Stimulated activated CD8-positive, alpha-beta memory T cell treated with anti-CD3 and anti-CD28 coated beads, Interleukin-12 subunit alpha, Interleukin-12 subunit beta, amount 100 ng/mL, for 4 hours (primary cell): ENCODE results near the gene GNG7.
"Not testable (repeated sequence)": the region's sequence is repeated elsewhere in the genome, so short reads cannot be mapped to it uniquely, and the experiment has no call there.

Experiments
- DNase-seq: peaks from one replicate; pipeline ENCODE4 v3.0.0-alpha.2; 2020; ENCODE audit warnings: low read depth

GNG7 gene

DNA sequence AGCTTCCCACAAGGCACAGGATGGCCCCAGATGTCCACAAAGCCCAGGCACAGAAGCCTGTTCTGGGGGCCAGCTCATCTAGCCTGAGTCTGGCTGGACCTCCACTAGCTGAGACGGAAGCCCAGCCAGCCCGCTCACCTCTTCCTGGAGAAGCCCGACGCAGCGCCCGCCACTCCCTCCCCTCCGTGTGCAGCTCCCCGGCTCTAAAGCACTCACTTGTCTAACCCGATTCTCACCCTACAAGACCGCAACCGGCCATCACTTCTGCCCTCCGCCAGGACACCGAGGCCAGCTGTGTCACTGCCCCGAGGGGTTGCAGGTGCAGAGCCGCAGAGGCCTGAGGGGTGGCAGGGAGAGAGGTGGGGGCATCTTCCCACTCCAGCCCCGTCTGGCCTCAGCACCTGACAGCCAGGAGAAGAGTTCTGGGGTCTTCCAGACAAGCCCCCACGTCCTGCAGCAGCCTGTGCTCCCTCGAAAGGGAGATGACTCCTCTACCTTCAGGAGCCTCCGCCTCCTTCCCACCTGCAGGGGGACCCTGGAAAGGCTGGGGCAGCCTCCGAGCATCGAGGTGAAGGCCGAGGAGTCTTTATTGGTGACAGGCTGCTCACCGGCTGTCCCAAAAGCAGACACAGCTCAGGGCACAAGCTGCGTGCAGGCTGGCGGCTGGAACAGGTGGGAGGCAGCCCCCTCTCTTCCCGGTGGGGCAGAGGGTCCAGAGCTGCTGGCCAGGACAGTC is 24.6 kb upstream of the GNG7 start:
- DNase-seq: no peak

DNA sequence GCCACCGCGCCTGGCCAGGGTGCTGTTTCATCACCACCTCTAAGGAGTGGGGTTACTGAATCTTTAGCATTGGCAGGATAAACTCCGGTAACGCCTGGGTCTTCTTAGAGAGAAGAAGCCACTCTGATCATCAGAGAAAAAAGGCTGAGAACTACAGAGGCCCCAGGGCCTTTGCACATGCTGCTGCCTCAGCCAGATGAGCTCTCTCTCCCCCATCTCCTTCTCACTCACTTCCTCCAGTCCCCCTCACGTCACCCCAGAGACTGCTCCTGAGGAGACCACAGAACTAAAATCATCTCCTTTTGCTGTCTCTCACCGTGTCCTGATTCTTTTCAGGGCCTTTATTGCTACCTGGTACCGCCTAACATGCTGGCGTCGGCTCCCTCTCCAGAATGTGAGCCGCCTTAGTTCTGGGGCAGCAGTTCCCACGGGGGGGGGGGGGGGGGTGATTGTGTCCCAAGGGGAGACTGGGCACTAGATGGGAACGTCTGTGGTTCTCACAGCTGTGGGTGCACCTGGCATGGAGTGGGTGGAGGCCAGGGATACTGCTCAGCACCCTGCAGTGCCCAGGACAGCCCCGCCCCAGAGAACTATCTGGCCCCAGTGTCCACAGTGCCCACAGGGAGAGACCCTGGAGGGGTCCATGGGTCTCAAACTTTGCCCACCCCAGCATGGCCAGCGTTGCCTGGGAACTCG is 23.8 kb upstream of the GNG7 start:
- DNase-seq: no peak

- DNase-seq: no peak
Measured at GRCh38 chr19:2724148-2724557, 21.7 kb upstream of the GNG7 start.

DNA sequence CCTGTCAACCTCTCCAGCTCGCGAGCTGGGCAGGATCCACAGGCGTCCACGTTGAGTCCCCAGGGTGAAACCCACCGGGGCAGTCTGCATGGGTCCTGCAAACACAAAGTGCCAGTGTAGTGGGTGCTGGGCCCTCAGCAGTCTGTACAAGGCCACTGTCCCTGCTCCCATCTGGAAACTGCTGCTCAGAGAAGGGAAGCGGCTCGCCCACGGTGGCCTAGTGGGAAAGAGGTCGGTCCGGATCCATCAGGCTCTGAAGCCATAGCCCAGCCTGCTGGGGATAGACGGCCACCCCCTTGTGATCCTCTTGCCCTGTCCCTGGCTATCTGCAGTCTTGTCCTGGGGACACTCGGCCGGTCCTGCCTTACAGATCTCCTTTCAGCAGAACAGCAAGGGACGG is 21.3 kb upstream of the GNG7 start:
- no peak for DNase-seq

DNA sequence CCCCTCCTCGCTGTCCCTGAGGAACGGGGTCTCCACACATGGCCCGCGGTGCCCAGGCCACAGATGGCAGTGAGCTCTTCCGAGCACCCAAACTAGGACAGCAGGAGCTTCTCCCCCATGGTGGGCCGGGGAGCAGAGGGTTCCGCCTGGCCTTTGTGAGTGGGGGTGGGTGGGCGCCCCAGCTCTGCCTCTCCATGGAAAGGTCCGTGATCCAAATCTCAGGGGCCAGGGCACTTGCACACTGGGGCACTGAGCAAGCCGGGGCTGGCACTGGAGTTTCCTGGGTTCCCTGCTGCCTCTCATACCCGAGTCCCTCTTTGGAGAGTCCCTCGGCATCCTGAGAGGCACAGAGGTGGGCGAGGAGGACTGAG is 20.8 kb upstream of the GNG7 start:
- DNase-seq: no peak

DNA sequence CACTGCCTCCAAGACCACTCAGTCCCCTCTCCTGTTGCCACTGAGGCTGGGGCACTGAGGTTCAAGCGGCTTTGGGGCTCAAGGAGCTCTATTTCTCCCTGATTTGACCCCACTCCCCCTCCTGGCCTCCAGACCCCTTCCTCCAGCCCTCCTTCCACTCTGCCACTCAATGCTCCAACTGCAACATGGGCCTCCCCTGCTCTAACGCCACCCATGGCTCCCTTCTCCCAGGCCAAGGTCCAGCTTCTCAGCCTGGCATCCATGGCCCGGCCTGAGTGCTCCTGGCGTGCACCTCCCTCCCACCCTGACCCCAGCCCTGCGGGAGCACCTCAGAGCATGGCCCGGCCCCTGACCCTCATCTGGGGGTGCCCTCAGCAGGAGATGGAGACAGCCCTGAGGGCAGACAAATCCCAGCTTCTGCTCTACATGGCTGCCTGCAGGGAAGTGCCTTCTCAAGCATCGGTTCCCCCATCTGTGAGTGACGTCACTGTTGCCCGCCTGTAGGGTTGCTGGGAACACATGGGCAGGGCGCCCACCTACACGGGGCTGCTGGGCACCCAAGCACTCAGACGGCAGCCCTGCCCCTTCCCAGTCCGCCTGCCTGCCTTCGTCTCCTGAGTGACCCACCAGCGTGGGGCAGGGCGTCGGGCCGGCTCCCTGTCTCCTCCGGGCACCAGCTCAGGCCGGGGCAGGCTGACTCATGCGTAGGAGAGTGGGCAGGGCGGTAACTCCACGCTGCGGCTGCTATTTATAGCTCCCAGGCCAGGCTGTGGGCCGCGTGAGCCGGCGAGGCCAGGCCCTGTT is 20.2 kb upstream of the GNG7 start:
- DNase-seq: no peak

DNA sequence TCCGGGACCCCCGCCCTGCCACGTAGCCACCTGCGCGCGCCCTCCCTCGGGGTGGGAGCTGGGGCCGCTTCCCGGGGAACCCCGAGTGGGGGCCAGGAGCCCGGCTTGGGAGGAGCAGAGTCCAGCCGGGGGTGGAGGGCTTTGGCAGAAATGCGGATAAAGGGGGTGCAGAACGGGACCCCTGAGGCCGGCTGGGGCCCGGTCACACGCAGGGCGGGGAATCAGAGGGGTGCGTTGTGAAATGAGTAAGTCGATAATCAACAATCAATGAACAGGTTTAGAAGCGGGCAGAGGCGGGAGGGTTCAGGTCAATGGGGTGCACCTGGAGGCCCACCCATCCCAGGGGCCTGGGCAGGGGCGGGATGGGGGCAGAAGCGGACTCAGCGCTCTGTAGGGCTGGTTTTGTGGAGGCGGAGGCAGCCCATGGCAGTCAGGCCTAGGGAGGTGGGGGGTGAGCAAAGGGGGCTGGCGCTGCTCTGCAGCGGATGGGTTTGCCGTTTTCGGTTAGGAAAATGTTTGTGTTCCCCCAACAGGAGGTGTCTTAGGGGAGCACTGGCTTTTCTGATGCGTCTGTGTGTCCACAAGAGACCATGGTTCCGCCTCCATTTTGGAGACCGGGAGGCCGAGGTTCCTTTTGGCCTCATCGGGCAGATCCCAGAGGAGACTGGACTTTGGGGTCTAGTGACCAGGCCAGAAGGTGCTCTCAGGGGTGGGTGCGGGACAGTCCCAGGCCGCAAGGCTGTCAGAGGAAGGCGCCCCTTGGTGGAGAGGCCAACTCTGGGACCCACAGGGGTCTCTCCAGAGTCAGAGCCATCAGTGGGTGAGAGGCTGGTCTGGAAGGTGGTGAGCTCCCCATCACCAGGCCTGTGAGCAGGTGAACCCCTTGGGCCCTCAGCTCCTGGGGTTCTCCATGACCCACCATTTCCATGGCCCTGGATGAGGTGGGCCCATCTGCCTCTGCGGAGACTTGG is 19.4 kb upstream of the GNG7 start:
- no peak for DNase-seq

DNA sequence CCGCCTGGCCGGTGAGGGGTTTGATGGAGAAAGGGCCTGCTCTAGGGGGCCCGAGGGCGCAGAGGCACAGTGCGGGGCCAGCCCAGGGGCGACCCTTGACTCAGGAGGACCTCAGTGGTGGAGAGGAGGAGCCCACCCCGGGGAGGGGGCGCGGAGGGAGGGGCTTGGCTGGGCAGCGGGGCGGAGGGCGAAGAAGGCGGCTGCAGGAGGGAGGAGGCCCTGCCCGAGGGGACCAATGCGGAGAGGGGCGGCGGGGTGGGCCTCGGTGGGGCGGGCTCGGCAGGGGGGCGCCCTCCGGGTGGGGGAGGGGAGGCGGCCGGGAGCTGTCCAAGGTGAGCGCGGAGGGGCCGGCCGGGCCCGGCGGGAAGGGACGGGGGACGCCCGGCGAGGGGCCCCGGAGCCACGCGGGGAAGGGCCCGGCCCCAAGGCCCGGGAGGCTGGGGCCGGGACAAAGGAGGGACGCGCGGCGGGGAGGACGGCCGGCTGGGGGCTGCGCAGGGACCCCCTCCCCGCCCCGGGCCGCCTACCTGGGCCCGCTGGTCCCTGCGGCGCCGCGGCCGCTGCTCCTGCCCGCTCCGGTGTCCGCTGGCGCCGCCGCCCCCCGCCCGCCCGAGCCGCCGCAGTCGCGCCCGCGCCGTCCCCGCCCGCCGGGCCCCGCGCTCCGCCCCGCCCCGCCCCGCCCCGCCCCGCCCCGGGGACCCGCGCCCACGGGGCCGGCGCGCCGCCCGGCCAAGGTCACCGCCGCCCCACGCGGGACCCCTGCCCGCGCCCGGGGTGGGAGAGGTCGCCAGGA is 18.5 kb upstream of the GNG7 start, which contains the start of gene DIRAS1:
Gene DIRAS1, minus strand, starts transcription at position 596 of the 793 bp plus-strand sequence. CDS start 3,566 bp downstream, outside the sequence.
- DNase-seq: no peak

- DNase-seq: no peak
Measured at GRCh38 chr19:2719920-2720776, 17.7 kb upstream of the GNG7 start.

DNA sequence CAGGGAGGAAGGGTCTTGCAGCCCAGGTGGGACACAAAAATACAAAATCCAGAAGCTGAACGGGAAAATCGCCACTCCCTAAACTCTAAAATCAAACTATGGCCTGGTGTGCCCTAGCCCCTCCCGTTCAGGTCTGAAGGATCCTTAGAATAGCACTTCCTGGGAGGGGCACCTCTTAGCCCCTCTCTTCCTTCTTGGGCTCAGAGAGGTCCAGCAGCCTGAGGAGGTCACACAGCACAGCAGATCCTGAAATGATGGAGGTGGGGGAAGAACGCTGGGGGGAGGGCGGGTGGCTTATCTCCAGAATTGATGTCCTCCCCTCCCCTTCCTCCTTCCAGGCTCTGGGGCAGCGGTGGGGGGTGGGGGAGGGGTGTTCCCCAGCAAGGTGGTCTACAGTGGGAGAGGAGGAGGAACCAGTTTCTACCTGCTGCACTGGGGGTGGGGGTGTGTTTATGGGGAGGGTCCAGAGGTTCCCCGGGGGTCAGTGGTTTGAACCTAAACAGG is 16.8 kb upstream of the GNG7 start:
- DNase-seq: no peak

GRCh38 chr19:2717638-2718541 is 15.4 kb upstream of the GNG7 start:
- no peak for DNase-seq

DNA sequence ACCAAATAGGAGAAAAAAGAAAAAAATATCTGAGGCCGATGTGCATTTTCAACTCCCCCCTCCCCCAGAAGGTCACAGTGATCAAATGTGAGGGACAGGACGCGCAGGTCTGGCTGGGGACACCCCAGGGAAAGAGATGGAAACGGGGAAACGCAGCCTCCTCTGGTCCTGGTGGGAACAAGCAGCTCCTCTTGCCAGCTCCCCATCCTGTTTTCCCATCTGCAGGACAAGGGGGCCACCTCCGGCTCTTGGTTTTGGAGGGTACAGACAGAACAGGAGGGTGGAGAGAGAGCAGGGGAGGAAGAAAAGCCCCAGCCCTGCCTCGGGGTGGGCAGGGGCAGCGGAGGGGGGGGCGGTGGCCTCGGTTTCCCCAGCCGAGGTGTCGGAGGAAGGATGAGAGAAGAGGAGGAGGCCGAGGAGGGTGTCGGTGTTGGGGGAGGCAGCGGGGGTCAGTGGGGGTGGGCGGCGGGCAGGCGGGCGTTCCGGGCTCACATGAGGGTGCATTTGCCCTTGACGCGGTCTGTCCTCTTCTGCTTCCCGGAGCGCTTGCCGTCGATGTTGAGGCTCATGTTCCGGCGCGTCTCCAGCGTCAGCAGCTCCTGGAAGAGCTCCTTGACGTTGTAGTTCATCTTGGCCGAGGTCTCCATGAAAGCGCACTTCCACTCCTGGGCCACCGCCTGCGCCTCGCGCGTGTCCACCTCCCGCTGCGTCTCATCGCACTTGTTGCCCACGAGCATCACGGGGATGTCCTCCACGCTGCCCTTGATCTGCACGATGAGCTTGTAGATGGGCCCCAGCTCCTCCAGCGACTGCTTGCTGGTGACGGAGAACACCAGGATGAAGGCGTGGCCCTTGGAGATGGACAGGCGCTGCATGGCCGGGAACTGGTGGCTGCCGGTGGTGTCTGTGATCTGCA is 14.5 kb upstream of the GNG7 start:
- no peak for DNase-seq

DNA sequence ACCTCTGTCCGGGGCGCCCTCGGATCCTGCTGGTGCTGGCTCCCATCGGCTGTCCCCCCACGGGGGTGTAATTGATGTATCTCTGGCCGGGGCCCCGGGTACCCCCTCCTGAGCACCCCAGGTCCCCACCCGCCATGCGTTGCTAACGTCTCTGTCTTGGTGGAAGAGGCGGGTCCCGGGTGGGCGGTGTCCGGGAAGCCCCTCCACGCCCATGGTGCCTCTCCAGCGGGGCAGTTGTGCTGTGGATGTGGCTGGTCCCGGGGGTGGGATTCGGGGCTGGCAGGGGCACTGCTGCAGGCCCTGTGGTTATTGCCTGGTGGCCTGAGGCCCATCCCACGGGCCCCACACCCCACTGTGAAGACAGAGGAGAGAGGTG is 13.8 kb upstream of the GNG7 start:
- DNase-seq: no peak

DNA sequence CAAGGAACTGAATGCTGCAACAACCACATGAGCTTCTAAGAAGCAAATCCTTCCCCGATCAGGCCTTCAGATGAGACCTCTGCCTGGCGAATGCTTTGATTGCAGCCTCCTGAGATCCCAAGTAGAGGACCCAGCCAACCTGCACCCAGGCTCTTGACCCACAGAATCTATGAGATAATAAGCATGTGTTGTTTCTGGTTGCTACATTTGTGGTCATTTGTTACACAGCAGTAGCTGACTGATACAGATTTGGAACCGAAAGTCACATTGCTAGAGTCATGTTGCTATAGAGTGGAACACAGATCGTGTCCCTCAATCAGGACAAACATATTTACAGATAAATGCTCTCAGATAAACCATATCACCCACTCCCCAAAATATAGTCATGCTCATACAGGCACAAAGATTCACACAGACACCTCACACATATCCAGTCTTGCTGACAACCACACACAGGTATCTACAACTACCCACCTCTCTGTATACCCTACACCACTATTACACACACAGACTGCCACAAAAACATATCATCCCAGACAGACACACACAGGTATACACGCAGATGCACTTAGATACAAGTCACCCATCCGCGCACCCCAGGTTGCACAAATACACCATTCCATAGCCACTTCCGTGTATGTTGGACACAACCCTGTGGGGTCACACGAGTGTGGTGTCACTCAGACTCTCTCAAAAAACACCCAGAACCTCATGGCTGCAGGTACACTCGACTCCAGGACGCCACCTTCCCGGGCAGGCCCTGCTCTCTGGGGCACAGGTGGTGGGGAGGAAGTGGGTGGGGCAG is 13.2 kb upstream of the GNG7 start:
- no peak for DNase-seq

- DNase-seq: no peak
Measured at GRCh38 chr19:2714531-2715269, 12.2 kb upstream of the GNG7 start.

DNA sequence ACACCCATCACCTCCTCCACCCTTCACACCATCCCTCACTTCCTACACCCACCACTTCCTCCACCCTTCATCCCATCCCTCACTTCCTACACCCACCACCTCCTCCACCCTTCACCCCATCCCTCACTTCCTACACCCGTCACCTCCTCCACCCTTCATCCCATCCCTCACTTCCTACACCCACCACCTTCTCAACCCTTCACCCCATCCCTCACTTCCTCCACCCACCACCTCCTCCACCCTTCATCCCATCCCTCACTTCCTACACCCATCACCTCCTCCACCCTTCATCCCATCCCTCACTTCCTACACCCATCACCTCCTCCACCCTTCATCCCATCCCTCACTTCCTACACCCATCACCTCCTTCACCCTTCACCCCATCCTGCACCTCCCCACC is 11.6 kb upstream of the GNG7 start:
- DNase-seq: not testable (repeated sequence)
